Endothelial cell of umbilical vein (primary cell): ENCODE data around the gene UIMC1. TPM values are rescaled to one million over a fixed set of nuclear protein-coding genes. Genes with fewer than 3 reads are reported as not detected.

Experiments used
- BruUV-seq: library from RNA; stranded (reverse); fragments of 400-500 nt; replicated peaks from 2 replicates; lab custom pipeline; 2021; lab: Mats Ljungman, UMichigan
- CTCF ChIA-PET: fragments of 300-600, 350-600 bp; sonication (Branson Sonifier 250); formaldehyde crosslinking; loops from one replicate; lab custom pipeline; 2021; ENCODE audit warnings: antibody characterized with exemption, inconsistent platforms; lab: Charles Lee
- POLR2A ChIA-PET: fragments of 300-600, 350-600 bp; sonication (Branson Sonifier 250); formaldehyde crosslinking; loops from one replicate; lab custom pipeline; 2021; ENCODE audit warnings: antibody characterized with exemption, inconsistent platforms; lab: Charles Lee
- DNase-seq: peaks from one replicate; pipeline ENCODE4 v3.0.0-alpha.2; 2011; ENCODE audit warnings: low read depth, low spot score
- FAIRE-seq: peaks from 2 replicates; lab custom pipeline; 2011; peaks lifted over from hg19 to GRCh38; lab: Jason Lieb, UNC
- H2AFZ ChIP-seq: 2 replicates; pipeline ENCODE4 v1.6.0; 2012; ENCODE audit warnings: low read depth, low read length, control low read depth, inconsistent platforms
- H3K27ac ChIP-seq: 2 replicates; pipeline ENCODE4 v1.5.1; 2011; ENCODE audit warnings: low read depth, mild to moderate bottlenecking, control low read depth, low read length, moderate library complexity; ENCODE audit not compliant: insufficient read depth
- H3K27me3 ChIP-seq, 2 experiments: 2 replicates each; pipeline versions ENCODE4 v1.6.0 to v1.6.1; 2011; ENCODE audit warnings: low read length in 2 of 2, mixed read lengths in 1 of 2; ENCODE audit not compliant: control insufficient read depth in 2 of 2, insufficient read depth in 2 of 2
- H3K36me3 ChIP-seq, 2 experiments: 2 replicates in 1 of 2; 3 replicates in 1 of 2; pipeline ENCODE4 v1.5.1; 2011; ENCODE audit warnings: low read length in 2 of 2, mild to moderate bottlenecking in 1 of 2, moderate library complexity in 1 of 2; ENCODE audit not compliant: control insufficient read depth in 2 of 2, insufficient read depth in 2 of 2; ENCODE audit errors: extremely low read depth in 1 of 2
- H3K4me1 ChIP-seq: 3 replicates; pipeline ENCODE4 v1.5.1; 2011; ENCODE audit warnings: mild to moderate bottlenecking, low read length; ENCODE audit not compliant: control insufficient read depth, insufficient read depth; ENCODE audit errors: extremely low read depth
- H3K4me2 ChIP-seq: 2 replicates; pipeline ENCODE4 v1.6.1; 2011; ENCODE audit warnings: low read length, control low read depth, mixed read lengths; ENCODE audit not compliant: insufficient read depth
- H3K4me3 ChIP-seq, 3 experiments: fragments of 200-600 bp in 1 of 3; sonication (generic), shearing (Covaris generic) in 1 of 3; replicated peaks in 1 of 3; 2 replicates each; pipeline ENCODE4 v1.5.1; 2011 to 2016; ENCODE audit warnings: control low read depth in 3 of 3, low read length in 3 of 3, mild to moderate bottlenecking in 2 of 3, inconsistent platforms in 1 of 3, low read depth in 1 of 3, moderate library complexity in 1 of 3; ENCODE audit not compliant: insufficient read depth in 1 of 3
- H3K79me2 ChIP-seq: 2 replicates; pipeline ENCODE4 v1.6.0; 2012; ENCODE audit warnings: low read length, inconsistent platforms; ENCODE audit not compliant: control insufficient read depth, insufficient read depth
- H3K9ac ChIP-seq: replicated peaks from 2 replicates; pipeline ENCODE3; 2011; ENCODE audit warnings: low read length, control low read depth; ENCODE audit not compliant: insufficient read depth; ENCODE audit errors: extremely low read depth
- H3K9me1 ChIP-seq: replicated peaks from 3 replicates; pipeline ENCODE4 v1.6.0; 2011; ENCODE audit warnings: mild to moderate bottlenecking, low read length; ENCODE audit not compliant: control insufficient read depth, insufficient read depth; ENCODE audit errors: extremely low read depth
- H3K9me3 ChIP-seq: replicated peaks from 2 replicates; pipeline ENCODE4 v1.5.1; 2012; ENCODE audit warnings: low read length, inconsistent platforms; ENCODE audit not compliant: control insufficient read depth, insufficient read depth
- H4K20me1 ChIP-seq: replicated peaks from 2 replicates; pipeline ENCODE3; 2011; ENCODE audit warnings: mild to moderate bottlenecking, low read length; ENCODE audit not compliant: control insufficient read depth, insufficient read depth; ENCODE audit errors: extremely low read depth
- EZH2 ChIP-seq: IDR thresholded peaks from 2 replicates; pipeline ENCODE4 v1.6.1; 2012; ENCODE audit warnings: borderline replicate concordance, low read depth, mild to moderate bottlenecking, moderate library complexity, low read length, inconsistent platforms; ENCODE audit not compliant: severe bottlenecking
- FOS ChIP-seq: IDR thresholded peaks from 2 replicates; pipeline ENCODE4 v1.6.1; 2011; ENCODE audit warnings: mild to moderate bottlenecking, low read length, moderate library complexity, borderline replicate concordance; ENCODE audit not compliant: insufficient read depth
- GATA2 ChIP-seq: IDR thresholded peaks from 2 replicates; pipeline ENCODE4 v1.7.0; 2011; ENCODE audit warnings: low read depth, mild to moderate bottlenecking, moderate library complexity, mixed read lengths, low read length; ENCODE audit not compliant: insufficient read length, insufficient read depth
- JUN ChIP-seq: IDR thresholded peaks from 2 replicates; pipeline ENCODE4 v1.6.1; 2011; ENCODE audit warnings: borderline replicate concordance, low read depth; ENCODE audit not compliant: insufficient read length, insufficient read depth
- MAX ChIP-seq: IDR thresholded peaks from 2 replicates; pipeline ENCODE4 v1.6.1; 2011; ENCODE audit not compliant: insufficient read depth, insufficient read length
- MYC ChIP-seq: IDR thresholded peaks from one replicate; pipeline ENCODE4 v1.6.1; 2011; ENCODE audit warnings: mild to moderate bottlenecking, low read depth, low read length
- POLR2A ChIP-seq: IDR thresholded peaks from 2 replicates; pipeline ENCODE4 v1.6.1; 2012; ENCODE audit warnings: low read depth, mild to moderate bottlenecking, control low read depth, low read length
- POLR2AphosphoS5 ChIP-seq: IDR thresholded peaks from 2 replicates; pipeline ENCODE4 v1.6.1; 2012; ENCODE audit warnings: low read depth, mild to moderate bottlenecking, control low read depth, low read length, moderate library complexity; ENCODE audit not compliant: insufficient read depth
- dilution Hi-C: fragments of 300-500 bp; cut with MboI; formaldehyde crosslinking; loops from one replicate; pipeline ENCODE4 v1.15.0; 2019; ENCODE audit warnings: low sequenced_read_pairs; ENCODE audit not compliant: extremely low pct_ligation_motif_present
- intact Hi-C: fragments of 100-400 bp; cut with micrococcal nuclease; formaldehyde crosslinking; loops from one replicate; pipeline ENCODE4 v1.10.0; 2022
- polyA plus RNA-seq, 4 experiments: library from polyadenylated mRNA; depleted of rRNA in 3 of 4; stranded (reverse) in 3 of 4; unstranded in 1 of 4; fragments of >200 nt; gene quantifications; 2 replicates each; pipeline versions ENCODE4 v1.2.1 to v1.2.3, GENCODE V29; 2011 to 2012; ENCODE audit warnings: missing spikeins in 1 of 4
- total RNA-seq: library from RNA; stranded (reverse); gene quantifications from 2 replicates; pipeline ENCODE4 v1.2.3, GENCODE V29; 2021
- TF ChIP-seq, protein P1 (sequence below), 2 donors: IDR thresholded peaks; 1 replicate in 1 of 2; 2 replicates in 1 of 2; pipeline ENCODE4 v1.5.1; 2011; ENCODE audit warnings: low read length in 2 of 2, mild to moderate bottlenecking in 2 of 2, moderate library complexity in 2 of 2, control low read depth in 1 of 2, inconsistent platforms in 1 of 2, low read depth in 1 of 2; ENCODE audit not compliant: insufficient read depth in 1 of 2; ENCODE audit errors: extremely low read depth in 1 of 2

UIMC1 gene
- total and polyA plus RNA-seq, 2 donors (not counting 3 experiments of a cell fraction or from before 2014, with no cell fraction given) = 17.2 to 60.1 TPM

GRCh38 chr5:176897263-176897662 lies 109.3 kb downstream of the UIMC1 start:
- Histone ChIP-seq H3K4me3 (no peak overlapping the region), H4K20me1 (no peaks in the 10 kb centered on the region), H3K9me3 (no peaks in the 10 kb centered on the region), H3K9ac (no peak overlapping the region), H3K27me3 (peaks cover 2% of the 10 kb centered on the region in 2 experiments), H3K4me2 (no peak overlapping the region), H3K27ac (no peak overlapping the region), H2AFZ (no peak overlapping the region), H3K79me2 (no peaks in the 10 kb centered on the region), H3K36me3 (peaks cover 0 to 5% of the 10 kb centered on the region in 2 experiments), H3K4me1 (peaks cover 11% of the 10 kb centered on the region), H3K9me1 (no peaks in the 10 kb centered on the region)
- no TSS peak for BruUV-seq
- TF ChIP-seq EZH2 (no peak), FOS (no peak), GATA2 (no peak), POLR2A (no peak), MAX (no peak), JUN (no peak), MYC (no peak), POLR2AphosphoS5 (no peak)
- TF ChIP-seq, protein P1, sequence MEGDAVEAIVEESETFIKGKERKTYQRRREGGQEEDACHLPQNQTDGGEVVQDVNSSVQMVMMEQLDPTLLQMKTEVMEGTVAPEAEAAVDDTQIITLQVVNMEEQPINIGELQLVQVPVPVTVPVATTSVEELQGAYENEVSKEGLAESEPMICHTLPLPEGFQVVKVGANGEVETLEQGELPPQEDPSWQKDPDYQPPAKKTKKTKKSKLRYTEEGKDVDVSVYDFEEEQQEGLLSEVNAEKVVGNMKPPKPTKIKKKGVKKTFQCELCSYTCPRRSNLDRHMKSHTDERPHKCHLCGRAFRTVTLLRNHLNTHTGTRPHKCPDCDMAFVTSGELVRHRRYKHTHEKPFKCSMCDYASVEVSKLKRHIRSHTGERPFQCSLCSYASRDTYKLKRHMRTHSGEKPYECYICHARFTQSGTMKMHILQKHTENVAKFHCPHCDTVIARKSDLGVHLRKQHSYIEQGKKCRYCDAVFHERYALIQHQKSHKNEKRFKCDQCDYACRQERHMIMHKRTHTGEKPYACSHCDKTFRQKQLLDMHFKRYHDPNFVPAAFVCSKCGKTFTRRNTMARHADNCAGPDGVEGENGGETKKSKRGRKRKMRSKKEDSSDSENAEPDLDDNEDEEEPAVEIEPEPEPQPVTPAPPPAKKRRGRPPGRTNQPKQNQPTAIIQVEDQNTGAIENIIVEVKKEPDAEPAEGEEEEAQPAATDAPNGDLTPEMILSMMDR (IDR thresholded peaks at IDR 0.05; ENCODE audit: extremely low read depth in 1 of 2, insufficient read depth in 1 of 2, low read depth in 1 of 2, low read length in 2 of 2) = no peak
- dilution Hi-C loops (no loop called here), intact Hi-C loops (no loop called here)
- FAIRE-seq (no peak), DNase-seq (no peak)
- POLR2A ChIA-PET = no interaction called here
- CTCF ChIA-PET = interaction anchor here (1.5 to 7.3 kb wide), 3 partner anchors 12 to 237 kb away, joined by 4 to 42 read pairs (median 4); no protein-coding TSS in a partner anchor
